Gastrocnemius medialis (tissue), 4 donors: ENCODE measurements around the gene KDM4B. TPM values are rescaled to one million over a fixed set of nuclear protein-coding genes. Genes with fewer than 3 reads are reported as not detected.

ENCODE experiments used
- ATAC-seq, 2 donors: fragments of 150-250 bp; one replicate each; pipeline ENCODE4 v1.9.1; 2016
- DNase-seq, 2 donors: peaks; one replicate each; pipeline ENCODE4 v3.0.0-alpha.2; 2019
- H3K27ac ChIP-seq, 4 donors: fragments of 200-600 bp; sonication (generic); 1 replicate in 1 of 4; 2 replicates in 3 of 4; pipeline ENCODE4 v1.5.1; 2016 to 2018; ENCODE audit warnings: mild to moderate bottlenecking in 2 of 4, moderate library complexity in 1 of 4
- H3K27me3 ChIP-seq, 3 donors: fragments of 200-600 bp; sonication (generic) in 2 of 3; 1 replicate in 1 of 3; 2 replicates in 2 of 3; pipeline versions ENCODE4 v1.5.1 to v1.6.0; 2016 to 2019; ENCODE audit warnings: mild to moderate bottlenecking in 1 of 3, moderate library complexity in 1 of 3
- H3K36me3 ChIP-seq, 2 donors: fragments of 200-600 bp; sonication (generic) in 1 of 2; one replicate each; pipeline ENCODE4 v1.5.1; 2017 to 2018
- H3K4me1 ChIP-seq, 2 donors: fragments of 200-600 bp; sonication (generic) in 1 of 2; one replicate each; pipeline ENCODE4 v1.5.1; 2016 to 2017; ENCODE audit warnings: mild to moderate bottlenecking in 2 of 2
- H3K4me3 ChIP-seq, 4 donors: fragments of 200-600 bp; sonication (generic) in 3 of 4; 1 replicate in 1 of 4; 2 replicates in 3 of 4; pipeline ENCODE4 v1.5.1; 2016 to 2019; ENCODE audit warnings: mild to moderate bottlenecking in 2 of 4
- H3K9me3 ChIP-seq, 3 donors: fragments of 200-600 bp; sonication (generic) in 2 of 3; 1 replicate in 1 of 3; 2 replicates in 2 of 3; pipeline ENCODE4 v1.5.1; 2016 to 2019
- CTCF ChIP-seq, 5 experiments: fragments of 450-650 bp in 3 of 5; fragments of 200-600 bp in 2 of 5; sonication (generic) in 2 of 5; IDR thresholded peaks in 4 of 5; conservative IDR thresholded peaks in 1 of 5; 1 replicate in 4 of 5; 2 replicates in 1 of 5; pipeline ENCODE4 v1.5.1; 2016 to 2019; ENCODE audit warnings: antibody characterized with exemption in 5 of 5, mild to moderate bottlenecking in 3 of 5, moderate library complexity in 3 of 5
- POLR2A ChIP-seq, 2 donors: fragments of 450-650 bp; IDR thresholded peaks; one replicate each; pipeline ENCODE4 v1.6.1; 2017; ENCODE audit warnings: antibody characterized with exemption in 2 of 2, mild to moderate bottlenecking in 2 of 2, moderate library complexity in 2 of 2
- in situ Hi-C, 4 donors: fragments of 200-750 bp; cut with MboI; loops; one replicate each; pipeline versions ENCODE4 v1.15.0 to v1.8.0; 2017; ENCODE audit warnings: low sequenced_read_pairs in 4 of 4
- intact Hi-C: fragments of 100-400 bp; cut with DNase I; formaldehyde crosslinking; loops from one replicate; pipeline ENCODE4 v1.15.1; 2023; ENCODE audit warnings: low total_unique reads
- total RNA-seq, 4 donors: library from RNA; depleted of rRNA; stranded (reverse); fragments of >200 nt; gene quantifications; one replicate each; pipeline versions ENCODE4 v1.1.0 to v1.2.3, GENCODE V29; 2016

KDM4B gene
- total RNA-seq, 4 donors from 2014 or later, result 40.9 to 61.4 (median 46.4) TPM

DNA sequence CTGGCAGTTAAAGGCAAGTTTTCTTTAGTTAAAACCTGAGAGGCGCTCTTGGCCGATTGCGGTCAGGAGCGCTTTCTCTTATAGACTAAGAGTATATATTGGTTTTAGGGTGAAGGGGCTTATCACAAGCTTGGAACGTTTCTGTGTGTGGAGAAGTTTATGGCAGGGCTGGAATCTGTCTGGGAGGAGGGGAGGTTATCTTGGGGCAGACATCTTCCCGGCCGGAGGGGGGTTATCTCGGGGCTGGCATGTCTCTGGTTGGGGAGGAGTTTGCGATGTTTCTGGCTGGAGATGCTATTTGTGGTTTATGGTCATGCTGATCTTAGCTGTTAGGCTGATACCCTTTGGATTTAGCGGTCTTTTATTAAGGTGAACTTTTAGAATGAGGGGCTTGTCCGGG lies 18.3 kb downstream of the KDM4B start:
- in situ Hi-C loops, result loop anchor here in 1 of 4 donors (10.0 kb wide), 1 partner anchor 48 kb away; no protein-coding TSS in a partner anchor
- intact Hi-C loops, result loop anchor here (2.0 kb wide), 1 partner anchor 36 kb away; no protein-coding TSS in a partner anchor
- no peak for TF ChIP-seq POLR2A (IDR thresholded peaks at IDR 0.05)
- no peak for TF ChIP-seq CTCF (IDR thresholded peaks at IDR 0.05 in 4 of 5, conservative IDR thresholded peaks at IDR 0.05 in 1 of 5)

DNA sequence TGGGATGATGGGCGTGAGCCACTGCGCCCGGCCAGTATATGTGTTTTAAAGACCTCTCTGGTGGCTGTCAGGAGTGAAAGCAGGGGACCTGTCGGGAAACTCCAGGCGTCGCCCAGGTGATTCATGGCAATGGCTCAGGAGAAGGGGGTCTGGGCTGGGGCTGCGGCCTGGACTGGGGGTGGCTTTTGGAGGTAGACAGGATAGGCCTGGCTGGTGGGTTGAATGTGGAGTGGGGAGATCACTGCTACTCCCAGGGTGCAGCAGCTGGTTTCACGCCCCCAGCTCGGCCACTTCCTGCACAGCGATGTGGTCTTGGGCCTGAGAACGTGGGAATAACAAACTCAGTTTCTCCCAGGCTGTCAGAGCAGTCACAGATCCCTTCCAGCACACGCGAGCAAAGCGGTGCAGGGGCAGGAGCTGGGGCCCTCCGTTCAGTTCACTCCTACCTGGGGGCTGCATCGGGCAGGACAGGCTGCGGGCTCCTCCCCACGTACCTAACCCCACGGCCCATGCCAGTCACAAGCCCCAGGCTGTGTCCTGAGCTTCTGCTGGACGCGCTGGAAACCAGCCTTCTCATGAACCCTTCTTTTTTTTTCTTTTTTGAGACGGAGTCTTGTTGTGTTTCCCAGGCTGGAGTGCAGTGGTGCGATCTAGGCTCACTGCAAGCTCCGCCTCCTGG lies 18.9 kb downstream of the KDM4B start:
- intact Hi-C loops, result loop anchor here (2.0 kb wide), 1 partner anchor 35 kb away; no protein-coding TSS in a partner anchor
- Histone ChIP-seq H3K4me3 (no peak overlapping the region), H3K27me3 (no peaks in the 10 kb centered on the region), H3K36me3 (no peaks in the 10 kb centered on the region), H3K9me3 (no peaks in the 10 kb centered on the region), H3K4me1 (peaks cover 57 to 67% of the 10 kb centered on the region in 2 donors), H3K27ac (peak overlapping the region in 2 of 4 donors; percentile 18 to 29)
- ATAC-seq, result no peak
- TF ChIP-seq POLR2A (IDR thresholded peaks at IDR 0.05), result no peak
- TF ChIP-seq CTCF (IDR thresholded peaks at IDR 0.05 in 4 of 5, conservative IDR thresholded peaks at IDR 0.05 in 1 of 5), result no peak
- in situ Hi-C loops, result loop anchor here in 1 of 4 donors (10.0 kb wide), 1 partner anchor 47 kb away; no protein-coding TSS in a partner anchor
- no peak for DNase-seq

More for the DNA sequence above, 18.3 kb downstream of the KDM4B start:
- no peak for DNase-seq
- no peaks in the 10 kb centered on the region for H3K9me3 ChIP-seq
- H3K27me3 ChIP-seq, result no peaks in the 10 kb centered on the region
- H3K4me3 ChIP-seq, result no peak overlapping the region
- peaks cover 57 to 66% of the 10 kb centered on the region in 2 donors for H3K4me1 ChIP-seq
- peak overlapping the region in 2 of 4 donors; percentile 18 to 29 for H3K27ac ChIP-seq
- no peak for ATAC-seq
- no peaks in the 10 kb centered on the region for H3K36me3 ChIP-seq

DNA sequence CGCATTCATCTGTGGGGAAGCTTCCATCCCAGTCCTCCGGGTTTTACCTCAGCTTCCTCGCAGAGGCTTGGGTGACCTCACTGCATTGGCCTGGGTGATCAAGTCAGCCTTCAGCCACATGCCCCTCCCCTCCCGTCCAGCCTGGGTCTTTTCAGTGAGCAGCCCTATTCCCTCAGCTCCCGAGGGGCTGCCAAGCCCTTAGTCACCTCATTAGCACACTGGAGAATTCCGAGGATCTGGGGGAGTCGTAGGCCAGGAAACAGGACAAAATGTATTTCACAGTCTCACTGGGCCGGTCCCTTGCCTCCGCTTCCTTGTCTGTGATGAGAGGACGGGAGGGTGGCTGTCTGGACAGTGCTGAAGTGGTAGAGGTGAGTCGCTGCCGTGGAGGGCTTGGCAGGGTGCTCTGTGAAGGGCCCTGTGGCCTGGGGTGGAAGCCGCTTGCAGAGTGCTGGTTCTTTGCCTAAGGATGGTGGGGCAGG lies 19.9 kb downstream of the KDM4B start:
- Histone ChIP-seq H3K9me3 (no peaks in the 10 kb centered on the region), H3K36me3 (no peaks in the 10 kb centered on the region), H3K4me3 (no peak overlapping the region), H3K27ac (peak overlapping the region; percentile 2 to 58 (median 22)), H3K27me3 (no peaks in the 10 kb centered on the region), H3K4me1 (peaks cover 48 to 57% of the 10 kb centered on the region in 2 donors)
- intact Hi-C loops (no loop called here), in situ Hi-C loops (loop anchor here in 1 of 4 donors (10.0 kb wide), 1 partner anchor 46 kb away; no protein-coding TSS in a partner anchor)
- TF ChIP-seq POLR2A (IDR thresholded peaks at IDR 0.05), result no peak
- TF ChIP-seq CTCF (IDR thresholded peaks at IDR 0.05 in 4 of 5, conservative IDR thresholded peaks at IDR 0.05 in 1 of 5), result no peak
- peak; percentile 24 to 52 for ATAC-seq
- DNase-seq, result no peak

GRCh38 chr19:4990306-4990705 lies 21.4 kb downstream of the KDM4B start:
- peak overlapping the region in 1 of 4 donors; percentile 13 for H3K27ac ChIP-seq
- no peaks in the 10 kb centered on the region for H3K36me3 ChIP-seq
- H3K4me3 ChIP-seq, result no peak overlapping the region
- DNase-seq (no peak), ATAC-seq (no peak)
- in situ Hi-C loops, result no loop called here
- H3K9me3 ChIP-seq, result no peaks in the 10 kb centered on the region
- peaks cover 34 to 45% of the 10 kb centered on the region in 2 donors for H3K4me1 ChIP-seq
- TF ChIP-seq POLR2A (IDR thresholded peaks at IDR 0.05) (no peak), CTCF (IDR thresholded peaks at IDR 0.05 in 4 of 5, conservative IDR thresholded peaks at IDR 0.05 in 1 of 5) (no peak)
- no peaks in the 10 kb centered on the region for H3K27me3 ChIP-seq
- intact Hi-C loops, result no loop called here
